ENCODE results near the gene APH1A.
"Not testable (repeated sequence)": the region's sequence is repeated elsewhere in the genome, so short reads cannot be mapped to it uniquely, and the experiment has no call there.

APH1A gene

DNA sequence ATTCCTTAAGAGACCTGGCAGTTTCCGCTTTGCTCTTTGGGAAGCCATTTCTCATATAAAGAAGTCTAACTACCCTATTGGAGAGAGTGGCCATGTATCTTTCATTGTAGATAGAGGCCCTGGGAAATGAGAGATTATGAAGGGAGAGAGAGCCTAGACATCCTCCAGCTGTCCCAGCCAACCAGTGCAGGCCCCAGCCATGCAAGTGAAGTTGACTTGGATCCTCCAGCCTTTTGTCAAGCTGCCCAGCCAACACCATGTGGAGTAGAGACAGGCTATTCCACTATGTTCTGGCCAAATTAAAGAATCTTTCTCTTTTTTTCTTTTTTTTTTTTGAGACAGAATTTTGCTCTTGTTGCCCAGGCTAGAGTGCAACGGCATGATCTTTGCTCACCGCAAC is 25.8 kb downstream of the APH1A start:
- no peak overlapping the region for H3K4me3 ChIP-seq
- H3K27ac ChIP-seq, result no peak overlapping the region
- no peak for DNase-seq (ENCODE audit: low read depth, low spot score)

DNA sequence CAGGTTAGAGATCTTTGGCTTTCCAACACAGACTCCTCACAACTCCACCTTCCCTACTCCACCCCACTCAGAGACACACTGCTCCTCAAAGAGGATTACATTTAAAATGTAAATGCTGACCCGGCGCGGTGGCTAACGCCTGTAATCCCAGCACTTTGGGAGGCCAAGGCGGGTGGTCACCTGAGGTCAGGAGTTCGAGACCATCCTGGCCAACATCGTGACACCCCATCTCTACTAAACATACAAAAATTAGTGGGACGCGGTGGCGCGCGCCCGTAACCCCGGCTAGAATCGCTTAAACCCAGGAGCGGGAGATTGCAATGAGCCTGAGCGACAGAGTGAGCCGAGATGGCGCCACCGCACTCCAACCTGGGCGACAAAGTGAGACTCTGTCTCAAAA is 31.1 kb downstream of the APH1A start:
- H3K27ac ChIP-seq, result no peak overlapping the region

More for the DNA sequence above, 25.8 kb downstream of the APH1A start:
- no peak for TF ChIP-seq POLR2AphosphoS5 (IDR thresholded peaks at IDR 0.05; ENCODE audit: borderline replicate concordance, low read depth, low read length)
- TF ChIP-seq FOXP2 (optimal IDR thresholded peaks at IDR 0.05; ENCODE audit: control extremely low read depth, extremely low read length, insufficient read depth), result no peak
- no peak for TF ChIP-seq EZH2 (IDR thresholded peaks at IDR 0.05)
- Histone ChIP-seq H3K9ac (ENCODE audit: insufficient read length) (no peak overlapping the region), H3K9me3 (ENCODE audit: low read depth, low read length) (no peaks in the 10 kb centered on the region), H3K36me3 (ENCODE audit: insufficient read depth, low read length) (no peaks in the 10 kb centered on the region)

DNA sequence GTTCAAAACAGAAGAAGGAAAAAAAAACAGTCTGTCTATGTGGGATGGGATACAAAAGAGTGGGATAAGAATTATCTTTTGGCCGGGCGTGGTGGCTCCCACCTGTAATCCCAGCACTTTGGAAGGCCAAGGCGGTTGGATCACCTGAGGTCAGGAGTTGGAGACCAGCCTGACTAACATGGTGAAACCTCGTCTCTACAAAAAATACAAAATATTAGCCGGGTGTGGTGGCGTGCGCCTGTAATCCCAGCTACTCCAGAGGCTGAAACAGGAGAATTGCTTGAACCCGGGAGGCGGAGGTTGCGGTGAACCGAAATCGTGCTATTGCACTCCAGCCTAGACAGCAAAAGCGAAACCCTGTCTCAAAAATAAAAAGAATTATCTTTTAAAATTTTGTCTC is 31.6 kb downstream of the APH1A start:
- not testable (repeated sequence) for H3K4me3 ChIP-seq; H3K36me3 ChIP-seq (ENCODE audit: insufficient read depth, low read length); H3K9me3 ChIP-seq (ENCODE audit: low read depth, low read length); DNase-seq (ENCODE audit: low read depth, low spot score)
- peak overlapping the region; percentile 94 for H3K9ac ChIP-seq (ENCODE audit: insufficient read length)
- peak overlapping the region; percentile 98 for H3K27ac ChIP-seq

More for the DNA sequence above, 31.1 kb downstream of the APH1A start:
- Histone ChIP-seq H3K4me3 (no peak overlapping the region), H3K9ac (ENCODE audit: insufficient read length) (no peak overlapping the region), H3K36me3 (ENCODE audit: insufficient read depth, low read length) (no peaks in the 10 kb centered on the region), H3K9me3 (ENCODE audit: low read depth, low read length) (no peaks in the 10 kb centered on the region)
- no peak for DNase-seq (ENCODE audit: low read depth, low spot score)
- no peak for TF ChIP-seq POLR2AphosphoS5 (IDR thresholded peaks at IDR 0.05; ENCODE audit: borderline replicate concordance, low read depth, low read length)
- TF ChIP-seq EZH2 (IDR thresholded peaks at IDR 0.05), result no peak
- no peak for TF ChIP-seq FOXP2 (optimal IDR thresholded peaks at IDR 0.05; ENCODE audit: control extremely low read depth, extremely low read length, insufficient read depth)

DNA sequence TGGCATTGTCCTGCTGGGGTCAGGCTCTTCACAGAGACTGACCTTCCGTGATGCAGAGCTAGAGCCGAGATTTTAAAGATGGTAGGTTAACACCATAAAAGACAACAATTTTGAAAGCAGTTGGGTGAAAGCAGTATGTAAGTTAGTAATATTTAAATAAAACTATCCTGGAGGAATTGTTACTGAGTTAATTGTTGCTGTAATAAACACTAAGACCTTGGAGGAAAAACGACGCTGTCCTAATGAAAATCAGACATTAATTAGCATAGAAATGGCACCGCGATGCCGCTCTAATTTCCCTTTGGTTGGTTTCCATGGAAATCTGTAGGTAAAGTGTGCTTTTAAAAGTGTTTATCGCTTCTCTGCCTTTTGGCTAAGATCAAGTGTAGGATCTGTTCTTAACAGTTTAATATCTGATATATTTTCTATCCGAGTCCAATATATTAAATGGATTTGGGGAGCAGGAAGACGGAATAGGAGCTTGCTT is 32.2 kb downstream of the APH1A start:
- Histone ChIP-seq H3K4me3 (peak overlapping the region; percentile 82), H3K27ac (peak overlapping the region; percentile 98), H3K9me3 (ENCODE audit: low read depth, low read length) (no peaks in the 10 kb centered on the region), H3K36me3 (ENCODE audit: insufficient read depth, low read length) (peaks cover 2% of the 10 kb centered on the region), H3K9ac (ENCODE audit: insufficient read length) (peak overlapping the region; percentile 94)
- DNase-seq (ENCODE audit: low read depth, low spot score), result no peak
- TF ChIP-seq EZH2 (IDR thresholded peaks at IDR 0.05), result no peak

DNA sequence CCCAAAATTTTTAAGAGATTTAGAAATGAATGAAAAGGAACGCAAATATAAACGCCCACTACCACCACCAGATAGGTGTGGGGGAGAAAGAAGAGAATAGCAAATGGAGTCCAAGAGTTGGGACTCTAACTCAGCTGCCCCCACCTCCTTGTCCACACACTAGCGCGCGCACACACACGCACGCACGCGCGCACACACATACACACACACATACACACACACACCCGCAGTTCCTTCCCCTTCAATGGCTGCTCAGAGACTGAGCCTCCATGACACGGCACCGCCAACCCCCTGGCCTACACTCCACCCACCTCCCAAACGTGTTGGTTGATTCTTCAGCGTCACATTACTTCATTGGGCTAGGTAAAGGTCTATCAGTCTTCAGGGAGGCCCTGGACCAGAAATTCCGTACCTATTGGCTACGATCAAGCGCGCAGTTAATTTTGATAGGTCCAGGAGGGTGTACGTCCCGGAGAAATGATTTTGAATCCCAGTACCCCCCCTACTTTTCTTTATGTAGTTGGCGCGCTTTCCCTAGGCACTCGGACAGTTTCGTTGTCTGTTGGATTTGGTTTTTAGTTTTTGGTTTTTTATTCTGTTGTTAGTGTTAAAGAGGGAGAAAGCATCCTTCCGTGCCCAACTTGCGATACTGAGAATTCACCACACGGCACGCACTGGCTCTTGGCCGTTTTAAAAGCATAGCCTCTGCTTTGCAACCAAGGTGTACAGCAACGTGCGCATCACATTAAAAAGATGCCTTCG is 32.8 kb downstream of the APH1A start, which contains the start of gene ANP32E:
TSS of gene ANP32E (minus strand) at position 261 of the 762 bp plus-strand sequence. CDS start 326 bp downstream, outside the sequence.
- H3K9me3 ChIP-seq (ENCODE audit: low read depth, low read length), result no peaks in the 10 kb centered on the region
- peak; percentile 56 for TF ChIP-seq FOXP2 (optimal IDR thresholded peaks at IDR 0.05; ENCODE audit: control extremely low read depth, extremely low read length, insufficient read depth)
- TF ChIP-seq EZH2 (IDR thresholded peaks at IDR 0.05), result no peak
- peak; percentile 96 for TF ChIP-seq POLR2AphosphoS5 (IDR thresholded peaks at IDR 0.05; ENCODE audit: borderline replicate concordance, low read depth, low read length)
- H3K36me3 ChIP-seq (ENCODE audit: insufficient read depth, low read length), result peaks cover 8% of the 10 kb centered on the region
- H3K4me3 ChIP-seq, result peak within 1 kb of the TSS; percentile 82
- peak within 1 kb of the TSS; percentile 98 for H3K27ac ChIP-seq
- peak within 1 kb of the TSS; percentile 96 for H3K9ac ChIP-seq (ENCODE audit: insufficient read length)
- peak; percentile 100 for DNase-seq (ENCODE audit: low read depth, low spot score)

DNA sequence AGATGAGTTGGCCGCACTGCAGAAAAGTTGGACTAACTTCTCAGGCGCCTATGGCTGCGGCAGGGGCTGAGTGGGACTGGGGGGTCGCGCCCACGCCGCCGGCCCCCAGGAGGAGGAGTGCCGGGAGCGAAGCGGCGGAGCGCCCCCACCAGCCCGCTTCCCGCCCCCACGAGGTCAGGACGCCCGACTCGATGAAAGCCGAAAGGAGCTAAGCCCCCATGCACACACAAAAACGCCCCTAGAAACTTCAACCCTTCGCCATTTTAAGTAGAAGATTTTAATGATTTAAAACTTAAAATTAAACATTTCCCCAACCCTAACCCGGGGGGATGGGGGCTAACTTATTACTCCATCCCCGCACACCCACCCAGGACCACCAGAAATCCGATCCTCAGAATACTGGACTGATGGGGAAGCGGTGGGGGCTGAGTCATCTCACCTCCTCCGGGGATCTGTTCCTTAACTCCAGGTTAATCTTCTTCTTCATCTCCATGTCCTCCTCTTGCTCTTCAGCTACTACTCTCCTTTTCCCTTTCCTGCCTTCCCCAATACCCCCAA is 33.4 kb downstream of the APH1A start:
- H3K9ac ChIP-seq (ENCODE audit: insufficient read length), result peak overlapping the region; percentile 96
- H3K36me3 ChIP-seq (ENCODE audit: insufficient read depth, low read length), result peaks cover 15% of the 10 kb centered on the region
- TF ChIP-seq POLR2AphosphoS5 (IDR thresholded peaks at IDR 0.05; ENCODE audit: borderline replicate concordance, low read depth, low read length) (no peak), FOXP2 (optimal IDR thresholded peaks at IDR 0.05; ENCODE audit: control extremely low read depth, extremely low read length, insufficient read depth) (no peak)
- no peaks in the 10 kb centered on the region for H3K9me3 ChIP-seq (ENCODE audit: low read depth, low read length)
- peak overlapping the region; percentile 81 for H3K27ac ChIP-seq
- no peak for DNase-seq (ENCODE audit: low read depth, low spot score)
- peak overlapping the region; percentile 82 for H3K4me3 ChIP-seq

DNA sequence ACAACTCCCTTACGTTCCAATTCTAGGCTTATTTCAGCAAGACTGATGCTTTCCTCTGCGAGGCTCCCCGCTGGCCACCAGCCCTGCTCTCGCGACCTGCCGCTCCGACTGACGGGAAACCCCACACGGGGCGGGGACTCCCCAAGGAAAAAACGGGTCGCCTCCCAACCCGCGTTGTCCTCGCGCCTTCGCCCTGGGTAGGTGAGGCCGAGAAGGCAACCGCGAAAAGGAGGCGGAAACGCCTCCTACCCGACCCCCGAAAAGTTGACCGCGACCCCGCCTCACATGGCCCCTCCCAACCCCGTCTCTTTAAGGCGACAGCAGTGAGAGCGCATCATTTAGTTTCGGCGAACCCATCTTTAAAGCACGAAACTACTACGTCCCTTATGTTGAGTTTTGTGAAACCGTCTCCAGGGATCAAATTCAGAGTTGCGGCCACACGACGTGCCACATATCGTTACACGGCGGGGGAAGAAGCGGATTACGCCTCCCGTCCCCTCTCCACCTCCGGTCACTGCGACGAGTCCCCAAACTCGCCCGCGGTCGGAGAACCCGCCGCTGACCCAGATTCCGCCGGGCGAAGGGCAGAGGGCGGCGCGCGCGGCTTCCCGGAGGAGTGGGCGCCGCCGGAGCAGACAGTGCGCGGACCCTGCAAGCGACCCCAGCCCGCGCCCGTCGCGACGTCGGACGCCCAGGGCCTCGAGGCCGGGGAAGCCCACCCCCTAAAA is 34.1 kb downstream of the APH1A start:
- peak overlapping the region; percentile 82 for H3K4me3 ChIP-seq

DNA sequence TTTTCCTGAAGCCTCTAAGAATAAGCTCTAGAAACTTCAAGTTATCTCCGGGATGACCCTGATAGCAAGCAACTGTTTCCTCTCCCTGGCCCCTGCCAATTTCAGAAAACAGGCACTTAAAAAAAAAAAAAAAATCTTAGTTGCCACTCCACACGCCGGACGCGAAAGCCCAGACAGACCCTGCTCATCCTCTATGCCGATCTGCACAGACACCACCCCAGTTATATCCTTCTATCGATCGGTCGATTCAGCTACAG is 34.6 kb downstream of the APH1A start:
- no peak for TF ChIP-seq EZH2 (IDR thresholded peaks at IDR 0.05)
- TF ChIP-seq POLR2AphosphoS5 (IDR thresholded peaks at IDR 0.05; ENCODE audit: borderline replicate concordance, low read depth, low read length), result no peak
- TF ChIP-seq FOXP2 (optimal IDR thresholded peaks at IDR 0.05; ENCODE audit: control extremely low read depth, extremely low read length, insufficient read depth), result no peak
- no peak for DNase-seq (ENCODE audit: low read depth, low spot score)
- Histone ChIP-seq H3K27ac (peak overlapping the region; percentile 81), H3K9me3 (ENCODE audit: low read depth, low read length) (no peaks in the 10 kb centered on the region), H3K9ac (ENCODE audit: insufficient read length) (peak overlapping the region; percentile 96), H3K36me3 (ENCODE audit: insufficient read depth, low read length) (peaks cover 26% of the 10 kb centered on the region), H3K4me3 (peak overlapping the region; percentile 82)

More for the DNA sequence above, 34.1 kb downstream of the APH1A start:
- peak overlapping the region; percentile 96 for H3K9ac ChIP-seq (ENCODE audit: insufficient read length)
- peaks cover 21% of the 10 kb centered on the region for H3K36me3 ChIP-seq (ENCODE audit: insufficient read depth, low read length)
- peak overlapping the region; percentile 81 for H3K27ac ChIP-seq
- no peak for TF ChIP-seq FOXP2 (optimal IDR thresholded peaks at IDR 0.05; ENCODE audit: control extremely low read depth, extremely low read length, insufficient read depth)
- TF ChIP-seq POLR2AphosphoS5 (IDR thresholded peaks at IDR 0.05; ENCODE audit: borderline replicate concordance, low read depth, low read length), result peak; percentile 74
- no peak for TF ChIP-seq EZH2 (IDR thresholded peaks at IDR 0.05)
- H3K9me3 ChIP-seq (ENCODE audit: low read depth, low read length), result no peaks in the 10 kb centered on the region
- DNase-seq (ENCODE audit: low read depth, low spot score), result no peak

Measured in SK-N-MC (cell line).